CD8-positive, alpha-beta memory T cell (primary cell): ENCODE data around the gene CHRM5. TPM values are rescaled to one million over a fixed set of nuclear protein-coding genes. Genes with fewer than 3 reads are reported as not detected.

ENCODE experiments used
- CTCF ChIA-PET: fragments of 350-600 bp; sonication (Branson Sonifier 250); formaldehyde crosslinking; loops from one replicate; lab custom pipeline; 2021; ENCODE audit warnings: antibody characterized with exemption; lab: Charles Lee
- POLR2A ChIA-PET: fragments of 350-600 bp; sonication (Branson Sonifier 250); formaldehyde crosslinking; loops from one replicate; lab custom pipeline; 2021; ENCODE audit warnings: antibody characterized with exemption; lab: Charles Lee
- DNase-seq, 5 donors: peaks; one replicate each; pipeline versions ENCODE4 v3.0.0 to v3.0.0-alpha.2; 2020 to 2022; ENCODE audit warnings: mixed read lengths in 1 of 5
- H3K27ac ChIP-seq: one replicate; pipeline ENCODE4 v1.7.0; 2013; ENCODE audit warnings: low read depth, mild to moderate bottlenecking, low read length, moderate library complexity
- H3K27me3 ChIP-seq: 2 replicates; pipeline ENCODE4 v1.7.0; 2013; ENCODE audit warnings: low read length, mild to moderate bottlenecking; ENCODE audit not compliant: insufficient read depth, poor library complexity, severe bottlenecking
- H3K36me3 ChIP-seq: 2 replicates; pipeline ENCODE4 v1.7.0; 2013; ENCODE audit warnings: mild to moderate bottlenecking, low read length, moderate library complexity; ENCODE audit not compliant: insufficient read depth
- H3K4me1 ChIP-seq: 2 replicates; pipeline ENCODE4 v1.7.0; 2013; ENCODE audit warnings: mild to moderate bottlenecking, low read length, moderate library complexity; ENCODE audit not compliant: insufficient read depth
- H3K4me3 ChIP-seq: 2 replicates; pipeline ENCODE4 v1.7.0; 2013; ENCODE audit warnings: mild to moderate bottlenecking, low read length
- H3K9me3 ChIP-seq: 2 replicates; pipeline ENCODE4 v1.7.0; 2013; ENCODE audit warnings: mild to moderate bottlenecking, low read length
- H3K27ac Mint-ChIP-seq, 8 donors: one replicate each; pipeline ENCODE4 v1.8.0; 2020 to 2021; ENCODE audit warnings: mixed read lengths in 8 of 8, mild to moderate bottlenecking in 6 of 8, inconsistent platforms in 3 of 8, moderate library complexity in 3 of 8
- H3K27me3 Mint-ChIP-seq, 2 donors: one replicate each; pipeline ENCODE4 v1.8.0; 2020 to 2021; ENCODE audit warnings: mixed read lengths in 2 of 2, mild to moderate bottlenecking in 1 of 2, moderate library complexity in 1 of 2
- H3K36me3 Mint-ChIP-seq, 3 donors: one replicate each; pipeline ENCODE4 v1.8.0; 2020 to 2021; ENCODE audit warnings: mixed read lengths in 3 of 3, inconsistent platforms in 1 of 3, mild to moderate bottlenecking in 1 of 3
- H3K4me1 Mint-ChIP-seq, 3 donors: one replicate each; pipeline ENCODE4 v1.8.0; 2020 to 2021; ENCODE audit warnings: mixed read lengths in 3 of 3, inconsistent platforms in 1 of 3, mild to moderate bottlenecking in 1 of 3
- H3K4me3 Mint-ChIP-seq, 7 donors: one replicate each; pipeline ENCODE4 v1.8.0; 2020 to 2021; ENCODE audit warnings: mixed read lengths in 7 of 7, mild to moderate bottlenecking in 6 of 7, moderate library complexity in 4 of 7, inconsistent platforms in 2 of 7
- H3K9me3 Mint-ChIP-seq, 5 donors: one replicate each; pipeline ENCODE4 v1.8.0; 2020 to 2022; ENCODE audit warnings: mixed read lengths in 5 of 5, mild to moderate bottlenecking in 3 of 5, moderate library complexity in 2 of 5, inconsistent platforms in 1 of 5
- polyA plus RNA-seq: library from polyadenylated mRNA; unstranded; fragments of 300-500 nt; fragmentation: Illumina TruSeq; gene quantifications from one replicate; pipeline ENCODE4 v1.2.3, GENCODE V29; 2021
- total RNA-seq, 2 experiments: library from RNA; stranded (reverse); gene quantifications; one replicate each; pipeline ENCODE4 v1.2.3, GENCODE V29; 2021

Gene CHRM5
- total and polyA plus RNA-seq, 3 experiments from 2014 or later, result not detected

GRCh38 chr15:34059476-34059875 lies 91.2 kb downstream of the CHRM5 start:
- Histone ChIP-seq H3K4me1 (no peaks in the 10 kb centered on the region), H3K27me3 (no peaks in the 10 kb centered on the region), H3K36me3 (no peaks in the 10 kb centered on the region), H3K27ac (no peak overlapping the region), H3K4me3 (no peak overlapping the region), H3K9me3 (no peaks in the 10 kb centered on the region)
- Mint-ChIP-seq H3K4me3 (no peak overlapping the region), H3K9me3 (no peaks in the 10 kb centered on the region), H3K27ac (no peak overlapping the region), H3K4me1 (peaks cover 3 to 5% (median 4%) of the 10 kb centered on the region in 3 donors), H3K36me3 (no peaks in the 10 kb centered on the region), H3K27me3 (peaks cover 0 to 2% of the 10 kb centered on the region in 2 donors)
- ChIA-PET POLR2A (no interaction called here), CTCF (interaction anchor here (8.5 kb wide), 1 partner anchor 150 kb away, joined by 75 read pairs; the partner anchor contains the start of gene KATNBL1)
- DNase-seq, result no peak

- ChIA-PET CTCF (interaction anchor here (1.4 to 8.5 kb wide), 3 partner anchors 37 to 862 kb away, joined by 3 to 75 read pairs (median 4); partner anchors contain the start of gene KATNBL1), POLR2A (no interaction called here)
- Histone ChIP-seq H3K4me1 (no peaks in the 10 kb centered on the region), H3K36me3 (no peaks in the 10 kb centered on the region), H3K4me3 (no peak overlapping the region), H3K9me3 (no peaks in the 10 kb centered on the region), H3K27me3 (no peaks in the 10 kb centered on the region), H3K27ac (no peak overlapping the region)
- Mint-ChIP-seq H3K36me3 (no peaks in the 10 kb centered on the region), H3K9me3 (no peaks in the 10 kb centered on the region), H3K27ac (no peak overlapping the region), H3K27me3 (peaks cover 0 to 2% of the 10 kb centered on the region in 2 donors), H3K4me3 (no peak overlapping the region), H3K4me1 (peaks cover 3 to 5% (median 4%) of the 10 kb centered on the region in 3 donors)
- no peak for DNase-seq
Observed at GRCh38 chr15:34059946-34060345, 91.6 kb downstream of the CHRM5 start.

DNA sequence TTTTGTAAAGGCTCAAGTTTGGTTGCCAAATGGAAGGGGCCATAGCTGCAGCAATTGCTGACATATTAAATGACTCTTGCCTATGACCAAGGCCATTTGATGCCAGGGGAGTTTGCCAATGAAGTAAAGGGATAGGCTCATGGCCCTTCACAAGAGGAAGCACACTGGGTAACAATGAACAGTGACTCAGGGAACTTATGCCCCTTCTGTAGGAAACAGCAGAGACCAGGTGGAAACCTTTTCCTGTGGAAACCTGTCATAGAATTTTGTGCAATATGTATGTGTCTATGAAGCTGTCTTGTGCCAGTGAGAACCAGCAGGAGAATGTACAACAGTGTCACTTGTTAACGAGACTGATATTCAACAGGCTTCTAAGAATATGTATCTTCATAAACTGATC lies 96.1 kb downstream of the CHRM5 start:
- Histone ChIP-seq H3K27ac (no peak overlapping the region), H3K4me3 (no peak overlapping the region), H3K9me3 (no peaks in the 10 kb centered on the region), H3K36me3 (no peaks in the 10 kb centered on the region), H3K4me1 (no peaks in the 10 kb centered on the region), H3K27me3 (no peaks in the 10 kb centered on the region)
- Mint-ChIP-seq H3K36me3 (no peaks in the 10 kb centered on the region), H3K27ac (peak overlapping the region in 3 of 8 donors; percentile 61 to 81 (median 76)), H3K9me3 (no peaks in the 10 kb centered on the region), H3K4me3 (no peak overlapping the region), H3K27me3 (peaks cover 0 to 1% of the 10 kb centered on the region in 2 donors), H3K4me1 (peaks cover 3 to 5% (median 4%) of the 10 kb centered on the region in 3 donors)
- CTCF ChIA-PET, result interaction anchor here (1.9 to 8.5 kb wide), 2 partner anchors 35 to 145 kb away, joined by 4 to 75 read pairs; partner anchors contain the start of gene KATNBL1
- POLR2A ChIA-PET, result no interaction called here
- no peak for DNase-seq

- no peak for DNase-seq
- H3K27me3 Mint-ChIP-seq, result no peaks in the 10 kb centered on the region
- Histone ChIP-seq H3K36me3 (no peaks in the 10 kb centered on the region), H3K9me3 (no peaks in the 10 kb centered on the region), H3K27ac (no peak overlapping the region), H3K4me3 (no peak overlapping the region), H3K27me3 (no peaks in the 10 kb centered on the region), H3K4me1 (no peaks in the 10 kb centered on the region)
- POLR2A ChIA-PET, result no interaction called here
- H3K4me1 Mint-ChIP-seq, result peaks cover 3 to 5% (median 4%) of the 10 kb centered on the region in 3 donors
- CTCF ChIA-PET, result interaction anchor here (0.7 to 1.9 kb wide), 2 partner anchors 34 to 523 kb away, joined by 3 to 4 read pairs; no protein-coding TSS in a partner anchor
- H3K9me3 Mint-ChIP-seq, result no peaks in the 10 kb centered on the region
- H3K36me3 Mint-ChIP-seq, result no peaks in the 10 kb centered on the region
- H3K27ac Mint-ChIP-seq, result peak overlapping the region in 2 of 8 donors; percentile 21 to 61
- no peak overlapping the region for H3K4me3 Mint-ChIP-seq
Observed at GRCh38 chr15:34065261-34065660, 97.0 kb downstream of the CHRM5 start.

DNA sequence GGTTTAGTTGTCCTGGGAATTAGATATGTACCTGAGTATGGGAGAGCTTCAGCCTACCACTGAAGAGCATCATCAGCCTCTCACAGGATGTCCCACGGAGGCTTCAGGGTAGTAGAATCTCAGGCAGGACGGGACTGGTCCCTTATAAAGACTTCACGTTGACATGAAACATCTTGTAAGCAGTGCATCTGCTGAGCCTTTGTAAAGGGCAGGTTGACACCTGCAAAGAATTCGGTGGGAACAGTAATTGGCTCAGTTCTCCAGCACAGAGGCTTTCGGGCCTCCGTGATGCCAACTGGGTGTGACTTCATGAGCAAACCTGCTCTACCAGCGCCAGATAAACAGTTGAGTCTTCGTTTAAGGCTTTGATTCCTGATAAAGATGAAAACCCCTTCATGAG lies 97.6 kb downstream of the CHRM5 start:
- no peaks in the 10 kb centered on the region for H3K9me3 ChIP-seq
- H3K4me3 Mint-ChIP-seq, result no peak overlapping the region
- POLR2A ChIA-PET, result no interaction called here
- no peaks in the 10 kb centered on the region for H3K27me3 Mint-ChIP-seq
- H3K4me1 Mint-ChIP-seq, result peaks cover 3 to 5% (median 4%) of the 10 kb centered on the region in 3 donors
- H3K4me1 ChIP-seq, result no peaks in the 10 kb centered on the region
- H3K4me3 ChIP-seq, result no peak overlapping the region
- no peaks in the 10 kb centered on the region for H3K36me3 Mint-ChIP-seq
- no peaks in the 10 kb centered on the region for H3K36me3 ChIP-seq
- no peak for DNase-seq
- H3K27me3 ChIP-seq, result no peaks in the 10 kb centered on the region
- no peak overlapping the region for H3K27ac ChIP-seq
- peak overlapping the region in 1 of 8 donors; percentile 29 for H3K27ac Mint-ChIP-seq
- CTCF ChIA-PET, result interaction anchor here (0.7 kb wide), 1 partner anchor 522 kb away, joined by 3 read pairs; no protein-coding TSS in a partner anchor
- no peaks in the 10 kb centered on the region for H3K9me3 Mint-ChIP-seq

DNA sequence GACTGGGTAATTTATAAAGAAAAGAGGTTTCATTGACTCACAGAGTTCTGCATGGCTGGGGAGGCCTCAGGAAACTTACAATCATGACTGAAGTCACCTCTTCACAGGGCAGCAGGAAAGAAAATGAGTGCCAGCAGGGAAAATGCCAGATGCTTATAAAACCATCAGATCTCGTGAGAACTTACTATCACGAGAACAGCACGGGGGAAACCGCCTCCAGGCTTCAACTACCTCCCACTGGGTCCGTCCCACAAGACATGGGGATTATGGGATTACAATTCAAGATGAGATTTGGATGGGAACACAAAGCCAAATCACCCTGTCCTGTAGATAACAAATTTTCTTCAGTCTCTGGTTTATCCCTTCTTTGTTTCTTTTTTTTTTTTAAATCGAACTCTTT lies 101.7 kb downstream of the CHRM5 start:
- H3K27me3 Mint-ChIP-seq, result no peaks in the 10 kb centered on the region
- CTCF ChIA-PET, result no interaction called here

GRCh38 chr15:34076785-34077184 lies 108.5 kb downstream of the CHRM5 start:
- no peak overlapping the region for H3K4me3 ChIP-seq
- no peaks in the 10 kb centered on the region for H3K27me3 ChIP-seq
- no peaks in the 10 kb centered on the region for H3K27me3 Mint-ChIP-seq
- no peaks in the 10 kb centered on the region for H3K4me1 ChIP-seq
- H3K36me3 Mint-ChIP-seq, result peaks cover 0 to 8% (median 5%) of the 10 kb centered on the region in 3 donors
- H3K9me3 ChIP-seq, result no peaks in the 10 kb centered on the region
- H3K27ac Mint-ChIP-seq, result no peak overlapping the region
- no peaks in the 10 kb centered on the region for H3K36me3 ChIP-seq
- H3K4me3 Mint-ChIP-seq, result no peak overlapping the region
- no peak overlapping the region for H3K27ac ChIP-seq
- ChIA-PET POLR2A (no interaction called here), CTCF (no interaction called here)
- H3K9me3 Mint-ChIP-seq, result no peaks in the 10 kb centered on the region
- H3K4me1 Mint-ChIP-seq, result no peaks in the 10 kb centered on the region
- no peak for DNase-seq

More for the DNA sequence above, 101.7 kb downstream of the CHRM5 start:
- no peak overlapping the region for H3K27ac Mint-ChIP-seq
- H3K4me1 Mint-ChIP-seq, result no peaks in the 10 kb centered on the region
- Histone ChIP-seq H3K27me3 (no peaks in the 10 kb centered on the region), H3K9me3 (no peaks in the 10 kb centered on the region), H3K27ac (no peak overlapping the region), H3K36me3 (no peaks in the 10 kb centered on the region), H3K4me1 (no peaks in the 10 kb centered on the region), H3K4me3 (no peak overlapping the region)
- H3K4me3 Mint-ChIP-seq, result no peak overlapping the region
- POLR2A ChIA-PET, result no interaction called here
- H3K36me3 Mint-ChIP-seq, result peaks cover 0 to 2% (median 0%) of the 10 kb centered on the region in 3 donors
- no peaks in the 10 kb centered on the region for H3K9me3 Mint-ChIP-seq
- DNase-seq, result no peak

DNA sequence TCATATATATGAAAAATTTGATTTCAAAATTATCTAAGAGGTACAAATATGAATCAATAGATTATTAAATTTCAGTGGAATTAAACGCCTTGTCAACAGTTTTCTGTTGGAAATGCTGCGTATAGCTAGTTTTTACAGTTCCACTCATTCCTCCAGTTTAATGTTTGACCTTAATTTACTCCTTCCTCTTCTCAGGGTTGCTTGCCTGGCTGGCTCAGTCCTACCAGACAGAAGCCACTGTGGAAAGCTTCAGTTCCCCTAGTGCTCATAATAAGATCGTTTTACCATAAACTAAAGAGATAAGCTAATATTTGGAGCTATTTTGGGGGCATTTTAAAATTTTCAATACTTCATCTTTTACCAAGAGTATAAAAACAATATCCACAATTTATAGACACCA lies 110.6 kb downstream of the CHRM5 start:
- peaks cover 0 to 17% (median 11%) of the 10 kb centered on the region in 3 donors for H3K36me3 Mint-ChIP-seq
- Histone ChIP-seq H3K27ac (no peak overlapping the region), H3K36me3 (no peaks in the 10 kb centered on the region), H3K4me1 (no peaks in the 10 kb centered on the region), H3K27me3 (no peaks in the 10 kb centered on the region), H3K9me3 (no peaks in the 10 kb centered on the region), H3K4me3 (no peak overlapping the region)
- no peaks in the 10 kb centered on the region for H3K9me3 Mint-ChIP-seq
- no peak overlapping the region for H3K4me3 Mint-ChIP-seq
- ChIA-PET CTCF (interaction anchor here (1.6 kb wide), 1 partner anchor 16 kb away, joined by 6 read pairs; no protein-coding TSS in a partner anchor), POLR2A (no interaction called here)
- DNase-seq, result no peak
- no peaks in the 10 kb centered on the region for H3K4me1 Mint-ChIP-seq
- H3K27me3 Mint-ChIP-seq, result no peaks in the 10 kb centered on the region
- peak overlapping the region in 1 of 8 donors; percentile 40 for H3K27ac Mint-ChIP-seq
